ENCODE measurements around the gene CDX1. TPM values are rescaled to one million over a fixed set of nuclear protein-coding genes. Genes with fewer than 3 reads are reported as not detected.
A peak's percentile ranks its signal among the peaks of the same experiment; 100 is the strongest.

The CDX1 gene
- total and polyA plus RNA-seq, 2 of the 8 experiments (the other 6 are each of a cell fraction or from before 2014, with no cell fraction given): not detected

- H3K23ac ChIP-seq (ENCODE audit: insufficient read length): no peak overlapping the region
- no peak overlapping the region for H3K18ac ChIP-seq (ENCODE audit: extremely low read depth, low read length)
- H3K9me3 ChIP-seq (ENCODE audit: insufficient read depth in 2 of 2, low read depth in 1 of 2, low read length in 1 of 2): no peaks in the 10 kb centered on the region
- H3K27ac ChIP-seq (ENCODE audit: low read depth, low read length): no peak overlapping the region
- no peaks in the 10 kb centered on the region for H3K36me3 ChIP-seq (ENCODE audit: control insufficient read depth in 2 of 4, insufficient read depth in 4 of 4, low read length in 3 of 4)
- no peak overlapping the region for H3K4me2 ChIP-seq (ENCODE audit: insufficient read depth in 1 of 2, low read depth in 2 of 2, low read length in 2 of 2)
- H2BK12ac ChIP-seq (ENCODE audit: low read depth, low read length): no peak overlapping the region
- no peak overlapping the region for H3K56ac ChIP-seq (replicated peaks; ENCODE audit: insufficient read length, low read depth, low read length)
- no peak overlapping the region for H2BK15ac ChIP-seq (ENCODE audit: low read length)
- H3K9ac ChIP-seq (replicated peaks in 1 of 4; ENCODE audit: extremely low read depth in 1 of 4, low read depth in 3 of 4, low read length in 3 of 4): no peak overlapping the region
- H2BK120ac ChIP-seq (replicated peaks; ENCODE audit: low read depth, low read length): no peak overlapping the region
- no peaks in the 10 kb centered on the region for H3K79me1 ChIP-seq (ENCODE audit: low read depth, low read length)
- H2AFZ ChIP-seq (ENCODE audit: low read length): no peak overlapping the region
- no peak overlapping the region for H3K14ac ChIP-seq (ENCODE audit: insufficient read length)
- FAIRE-seq (no peak), DNase-seq (ENCODE audit: low read depth in 1 of 2, low spot score in 2 of 2) (no peak)
- no peaks in the 10 kb centered on the region for H3K79me2 ChIP-seq (ENCODE audit: control insufficient read depth in 1 of 2, insufficient read depth in 2 of 2, low read length in 2 of 2)
- peak overlapping the region; percentile 10 for H4K91ac ChIP-seq (replicated peaks; ENCODE audit: insufficient read length, low read length)
- no peak overlapping the region for H2BK20ac ChIP-seq (ENCODE audit: low read length)
- POLR2A ChIA-PET (ENCODE audit: partially characterized antibody): interaction anchor here (1.2 kb wide), 1 partner anchor 29 kb away, joined by 3 read pairs; the partner anchor contains the start of gene PDGFRB
- no peak overlapping the region for H4K8ac ChIP-seq (ENCODE audit: extremely low read depth, insufficient read depth, low read length)
- no peak overlapping the region for H4K5ac ChIP-seq (ENCODE audit: insufficient read length, low read depth, low read length)
- no peak overlapping the region for H3K4ac ChIP-seq (replicated peaks; ENCODE audit: insufficient read length, low read depth, low read length)
- no peak overlapping the region for H2AK5ac ChIP-seq (ENCODE audit: low read depth, low read length)
- H3K27me3 ChIP-seq (replicated peaks in 1 of 4; ENCODE audit: control insufficient read depth in 3 of 4, extremely low read depth in 1 of 4, insufficient read depth in 3 of 4, low read length in 3 of 4): no peaks in the 10 kb centered on the region; a peak in 1 of 7 replicates
- CTCF ChIA-PET (ENCODE audit: partially characterized antibody): interaction anchor here (1.0 to 16.9 kb wide), 18 partner anchors 12 to 292 kb away, joined by 3 to 188 read pairs (median 6); partner anchors contain the start of gene CDX1
- 83% methylated on average over 10 of the region's 10 CpGs; no CpG with 5 or more reads in 1 of the 2 experiments for WGBS, 2 experiments (ENCODE audit: extremely low coverage in 1 of 2, insufficient coverage in 1 of 2, insufficient read length in 1 of 2, insufficient replicate concordance in 2 of 2, low coverage in 1 of 2, low lambda C conversion rate in 2 of 2, missing lambda C conversion rate in 1 of 2)
- peaks cover 5 to 12% (median 6%) of the 10 kb centered on the region in 4 experiments; a peak in 6 of 7 replicates for H3K4me1 ChIP-seq (replicated peaks in 1 of 4; ENCODE audit: control insufficient read depth in 3 of 4, insufficient read depth in 4 of 4, low read length in 3 of 4)
- 0 out of 2 replicates have a peak overlapping the region, but pooled peaks have one; percentile 25 for H2BK5ac ChIP-seq (ENCODE audit: low read depth, low read length)
- no peaks in the 10 kb centered on the region for H3K23me2 ChIP-seq (ENCODE audit: low read depth, low read length)
- peaks cover 0 to 8% of the 10 kb centered on the region in 2 experiments for H4K20me1 ChIP-seq (replicated peaks in 1 of 2; ENCODE audit: control insufficient read depth in 1 of 2, insufficient read depth in 2 of 2, low read length in 2 of 2)
- no peak overlapping the region for H3K4me3 ChIP-seq (ENCODE audit: extremely low read depth in 1 of 4, insufficient read depth in 2 of 4, low read depth in 3 of 4, low read length in 4 of 4)
- TF ChIP-seq KDM1A (IDR thresholded peaks at IDR 0.05; ENCODE audit: borderline replicate concordance, low read length): no peak
- TF ChIP-seq, protein P1, sequence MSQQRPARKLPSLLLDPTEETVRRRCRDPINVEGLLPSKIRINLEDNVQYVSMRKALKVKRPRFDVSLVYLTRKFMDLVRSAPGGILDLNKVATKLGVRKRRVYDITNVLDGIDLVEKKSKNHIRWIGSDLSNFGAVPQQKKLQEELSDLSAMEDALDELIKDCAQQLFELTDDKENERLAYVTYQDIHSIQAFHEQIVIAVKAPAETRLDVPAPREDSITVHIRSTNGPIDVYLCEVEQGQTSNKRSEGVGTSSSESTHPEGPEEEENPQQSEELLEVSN (IDR thresholded peaks at IDR 0.05): no peak
Observed at GRCh38 chr5:150126199-150126920, 40.2 kb upstream of the CDX1 start.

Data from H1 (cell line).